GM10266 (cell line): ENCODE measurements around the gene RABEP2.
"Not testable (repeated sequence)": the region's sequence is repeated elsewhere in the genome, so short reads cannot be mapped to it uniquely, and the experiment has no call there.

Source experiments
- DNase-seq: peaks from one replicate; pipeline ENCODE4 v3.0.0; 2012; ENCODE audit errors: extremely low spot score
- CTCF ChIP-seq: IDR thresholded peaks from 2 replicates; pipeline ENCODE4 v1.5.1; 2012; ENCODE audit warnings: mild to moderate bottlenecking, low read depth; ENCODE audit not compliant: control insufficient read depth, insufficient read depth; ENCODE audit errors: missing control alignments

The RABEP2 gene

GRCh38 chr16:28891964-28892890, 32.8 kb downstream of the RABEP2 start:
- DNase-seq = no peak
- TF ChIP-seq CTCF = no peak

- not testable (repeated sequence) for DNase-seq
Measured at GRCh38 chr16:28890355-28890754, 34.7 kb downstream of the RABEP2 start.

GRCh38 chr16:28886945-28887344, 38.1 kb downstream of the RABEP2 start:
- no peak for TF ChIP-seq CTCF
- DNase-seq = no peak

GRCh38 chr16:28884045-28884444, 41.0 kb downstream of the RABEP2 start:
- no peak for DNase-seq
- TF ChIP-seq CTCF = no peak

- TF ChIP-seq CTCF = no peak
- no peak for DNase-seq
Measured at GRCh38 chr16:28883221-28883996, 41.6 kb downstream of the RABEP2 start.

GRCh38 chr16:28882551-28883160, 42.4 kb downstream of the RABEP2 start:
- no peak for DNase-seq
- no peak for TF ChIP-seq CTCF

GRCh38 chr16:28881565-28881964, 43.5 kb downstream of the RABEP2 start:
- not testable (repeated sequence) for DNase-seq

- no peak for TF ChIP-seq CTCF
- DNase-seq = no peak
Measured at GRCh38 chr16:28880955-28881354, 44.1 kb downstream of the RABEP2 start.
